Coronary artery (tissue), 2 donors: ENCODE data around the gene ATP6V1A.

Experiments used
- DNase-seq: peaks from one replicate; pipeline ENCODE4 v3.0.0-alpha.2; 2017; ENCODE audit warnings: low spot score
- H3K27ac ChIP-seq, 2 donors: fragments of 200-600 bp; sonication (generic); one replicate each; pipeline ENCODE4 v1.5.1; 2016 to 2019
- H3K4me3 ChIP-seq: fragments of 200-600 bp; sonication (generic); 2 replicates; pipeline ENCODE4 v1.5.1; 2016; ENCODE audit warnings: mild to moderate bottlenecking, moderate library complexity
- CTCF ChIP-seq: fragments of 200-600 bp; sonication (generic); IDR thresholded peaks from one replicate; pipeline ENCODE4 v1.5.1; 2019; ENCODE audit warnings: antibody characterized with exemption

Gene ATP6V1A

DNA sequence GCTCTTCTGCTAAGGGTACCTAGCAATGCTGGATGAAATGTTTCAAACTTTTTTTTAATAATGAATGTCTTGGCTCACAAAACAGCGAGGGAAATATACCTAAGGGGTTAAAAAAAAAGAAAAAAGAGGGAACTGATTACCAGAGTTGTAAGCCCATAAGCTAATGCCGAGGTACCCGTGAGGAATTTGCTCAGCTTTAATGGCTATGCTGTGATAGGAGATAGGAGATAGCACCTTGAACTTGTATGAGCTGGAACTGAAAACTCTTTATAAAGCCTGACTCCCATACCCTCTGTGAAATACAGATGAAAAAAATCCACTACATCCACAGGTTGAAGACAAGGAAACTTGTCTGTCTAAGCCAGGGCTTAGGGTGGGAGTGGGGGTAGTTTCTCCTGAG lies 105.7 kb downstream of the ATP6V1A start:
- DNase-seq: no peak
- Histone ChIP-seq H3K27ac (no peak overlapping the region), H3K4me3 (no peak overlapping the region)
- TF ChIP-seq CTCF: no peak
